ENCODE data around the gene DCANP1.

Gene DCANP1

GRCh38 chr5:135466178-135467050 lies 19.3 kb upstream of the DCANP1 start:
- Histone ChIP-seq H3K4me3 (ENCODE audit: extremely low read depth, insufficient read depth, low read length, poor library complexity, severe bottlenecking) (no peak overlapping the region), H3K4me1 (ENCODE audit: control insufficient read depth, insufficient read depth, low read length, poor library complexity, severe bottlenecking) (peaks cover 2% of the 10 kb centered on the region), H3K27ac (ENCODE audit: low read depth, low read length, severe bottlenecking) (no peak overlapping the region), H3K36me3 (ENCODE audit: control insufficient read depth, insufficient read depth, low read length) (no peaks in the 10 kb centered on the region), H3K9me3 (ENCODE audit: control insufficient read depth, low read length) (no peaks in the 10 kb centered on the region)
- 3 to 5% methylated on average over 37 to 43 of the region's 43 CpGs for WGBS, 2 experiments (ENCODE audit: insufficient coverage in 2 of 2)

- H3K36me3 ChIP-seq (ENCODE audit: control insufficient read depth, insufficient read depth, low read length), result no peaks in the 10 kb centered on the region
- H3K27ac ChIP-seq (ENCODE audit: low read depth, low read length, severe bottlenecking), result no peak overlapping the region
- WGBS, 2 experiments (ENCODE audit: insufficient coverage in 2 of 2), result 56 to 70% methylated on average over 9 to 11 of the region's 12 CpGs
- H3K4me1 ChIP-seq (ENCODE audit: control insufficient read depth, insufficient read depth, low read length, poor library complexity, severe bottlenecking), result peaks cover 2% of the 10 kb centered on the region
- no peaks in the 10 kb centered on the region for H3K9me3 ChIP-seq (ENCODE audit: control insufficient read depth, low read length)
- H3K4me3 ChIP-seq (ENCODE audit: extremely low read depth, insufficient read depth, low read length, poor library complexity, severe bottlenecking), result no peak overlapping the region
Measured at GRCh38 chr5:135465391-135466122, 18.4 kb upstream of the DCANP1 start.

- peaks cover 2% of the 10 kb centered on the region for H3K4me1 ChIP-seq (ENCODE audit: control insufficient read depth, insufficient read depth, low read length, poor library complexity, severe bottlenecking)
- no peaks in the 10 kb centered on the region for H3K36me3 ChIP-seq (ENCODE audit: control insufficient read depth, insufficient read depth, low read length)
- WGBS, 2 experiments (ENCODE audit: insufficient coverage in 2 of 2), result 0 to 3% methylated on average over 5 of the region's 6 CpGs
- no peaks in the 10 kb centered on the region for H3K9me3 ChIP-seq (ENCODE audit: control insufficient read depth, low read length)
- H3K4me3 ChIP-seq (ENCODE audit: extremely low read depth, insufficient read depth, low read length, poor library complexity, severe bottlenecking), result no peak overlapping the region
- no peak overlapping the region for H3K27ac ChIP-seq (ENCODE audit: low read depth, low read length, severe bottlenecking)
Measured at GRCh38 chr5:135462304-135462703, 15.2 kb upstream of the DCANP1 start.

- no peaks in the 10 kb centered on the region for H3K9me3 ChIP-seq (ENCODE audit: control insufficient read depth, low read length)
- H3K36me3 ChIP-seq (ENCODE audit: control insufficient read depth, insufficient read depth, low read length), result no peaks in the 10 kb centered on the region
- no peak overlapping the region for H3K27ac ChIP-seq (ENCODE audit: low read depth, low read length, severe bottlenecking)
- 74 to 82% methylated on average over 4 to 7 of the region's 7 CpGs for WGBS, 2 experiments (ENCODE audit: insufficient coverage in 2 of 2)
- peaks cover 2% of the 10 kb centered on the region for H3K4me1 ChIP-seq (ENCODE audit: control insufficient read depth, insufficient read depth, low read length, poor library complexity, severe bottlenecking)
- H3K4me3 ChIP-seq (ENCODE audit: extremely low read depth, insufficient read depth, low read length, poor library complexity, severe bottlenecking), result no peak overlapping the region
Measured at GRCh38 chr5:135461481-135462151, 14.5 kb upstream of the DCANP1 start.

- Histone ChIP-seq H3K27ac (ENCODE audit: low read depth, low read length, severe bottlenecking) (no peak overlapping the region), H3K4me1 (ENCODE audit: control insufficient read depth, insufficient read depth, low read length, poor library complexity, severe bottlenecking) (peaks cover 3% of the 10 kb centered on the region), H3K36me3 (ENCODE audit: control insufficient read depth, insufficient read depth, low read length) (no peaks in the 10 kb centered on the region), H3K4me3 (ENCODE audit: extremely low read depth, insufficient read depth, low read length, poor library complexity, severe bottlenecking) (no peak overlapping the region), H3K9me3 (ENCODE audit: control insufficient read depth, low read length) (no peaks in the 10 kb centered on the region)
- 81 to 83% methylated on average over 9 to 10 of the region's 11 CpGs for whole genome bisulfite sequencing, 2 experiments (ENCODE audit: insufficient coverage in 2 of 2)
Measured at GRCh38 chr5:135460246-135461033, 13.3 kb upstream of the DCANP1 start.

GRCh38 chr5:135458921-135459331 lies 11.8 kb upstream of the DCANP1 start:
- no peaks in the 10 kb centered on the region for H3K36me3 ChIP-seq (ENCODE audit: control insufficient read depth, insufficient read depth, low read length)
- peaks cover 3% of the 10 kb centered on the region for H3K4me1 ChIP-seq (ENCODE audit: control insufficient read depth, insufficient read depth, low read length, poor library complexity, severe bottlenecking)
- no peaks in the 10 kb centered on the region for H3K9me3 ChIP-seq (ENCODE audit: control insufficient read depth, low read length)
- no peak overlapping the region for H3K27ac ChIP-seq (ENCODE audit: low read depth, low read length, severe bottlenecking)
- 64 to 83% methylated on average over 5 of the region's 5 CpGs for WGBS, 2 experiments (ENCODE audit: insufficient coverage in 2 of 2)
- H3K4me3 ChIP-seq (ENCODE audit: extremely low read depth, insufficient read depth, low read length, poor library complexity, severe bottlenecking), result no peak overlapping the region

- 89 to 93% methylated on average over 2 of the region's 4 CpGs for WGBS, 2 experiments (ENCODE audit: insufficient coverage in 2 of 2)
- H3K27ac ChIP-seq (ENCODE audit: low read depth, low read length, severe bottlenecking), result no peak overlapping the region
- H3K9me3 ChIP-seq (ENCODE audit: control insufficient read depth, low read length), result no peaks in the 10 kb centered on the region
Measured at GRCh38 chr5:135458356-135458755, 11.2 kb upstream of the DCANP1 start.

GRCh38 chr5:135457424-135458071 lies 10.4 kb upstream of the DCANP1 start:
- 59 to 73% methylated on average over 4 of the region's 9 CpGs for WGBS, 2 experiments (ENCODE audit: insufficient coverage in 2 of 2)
- H3K4me1 ChIP-seq (ENCODE audit: control insufficient read depth, insufficient read depth, low read length, poor library complexity, severe bottlenecking), result peaks cover 3% of the 10 kb centered on the region
- H3K4me3 ChIP-seq (ENCODE audit: extremely low read depth, insufficient read depth, low read length, poor library complexity, severe bottlenecking), result no peak overlapping the region
- H3K9me3 ChIP-seq (ENCODE audit: control insufficient read depth, low read length), result no peaks in the 10 kb centered on the region
- no peaks in the 10 kb centered on the region for H3K36me3 ChIP-seq (ENCODE audit: control insufficient read depth, insufficient read depth, low read length)
- H3K27ac ChIP-seq (ENCODE audit: low read depth, low read length, severe bottlenecking), result no peak overlapping the region

More at GRCh38 chr5:135458356-135458755, 11.2 kb upstream of the DCANP1 start:
- Histone ChIP-seq H3K4me1 (ENCODE audit: control insufficient read depth, insufficient read depth, low read length, poor library complexity, severe bottlenecking) (peaks cover 3% of the 10 kb centered on the region), H3K4me3 (ENCODE audit: extremely low read depth, insufficient read depth, low read length, poor library complexity, severe bottlenecking) (no peak overlapping the region), H3K36me3 (ENCODE audit: control insufficient read depth, insufficient read depth, low read length) (no peaks in the 10 kb centered on the region)

GRCh38 chr5:135456238-135457099 lies 9.3 kb upstream of the DCANP1 start:
- H3K9me3 ChIP-seq (ENCODE audit: control insufficient read depth, low read length), result no peaks in the 10 kb centered on the region
- H3K36me3 ChIP-seq (ENCODE audit: control insufficient read depth, insufficient read depth, low read length), result no peaks in the 10 kb centered on the region
- H3K27ac ChIP-seq (ENCODE audit: low read depth, low read length, severe bottlenecking), result no peak overlapping the region
- H3K4me1 ChIP-seq (ENCODE audit: control insufficient read depth, insufficient read depth, low read length, poor library complexity, severe bottlenecking), result peaks cover 3% of the 10 kb centered on the region
- H3K4me3 ChIP-seq (ENCODE audit: extremely low read depth, insufficient read depth, low read length, poor library complexity, severe bottlenecking), result no peak overlapping the region
- WGBS, 2 experiments (ENCODE audit: insufficient coverage in 2 of 2), result 87 to 90% methylated on average over 6 to 8 of the region's 12 CpGs

All from mesodermal cell (in vitro differentiated cells).